Caco-2 (cell line): ENCODE results near the gene HSPB3. TPM values are rescaled to one million over a fixed set of nuclear protein-coding genes. Genes with fewer than 3 reads are reported as not detected.

ENCODE experiments used
- BruUV-seq: library from RNA; stranded (reverse); fragments of 400-500 nt; replicated peaks from 2 replicates; lab custom pipeline; 2021; lab: Mats Ljungman, UMichigan
- CTCF ChIA-PET: fragments of 300-600 bp; sonication (Branson Sonifier 250); formaldehyde crosslinking; loops from one replicate; lab custom pipeline; 2022; ENCODE audit warnings: antibody characterized with exemption; lab: Charles Lee
- POLR2A ChIA-PET: fragments of 300-600 bp; sonication (Branson Sonifier 250); formaldehyde crosslinking; loops from one replicate; lab custom pipeline; 2022; ENCODE audit warnings: antibody characterized with exemption; lab: Charles Lee
- DNase-seq, 2 experiments: peaks; one replicate each; pipeline versions ENCODE4 v3.0.0 to v3.0.0-alpha.2; 2020 to 2022
- H3K27me3 ChIP-seq: replicated peaks from 2 replicates; pipeline ENCODE4 v1.6.0; 2011; ENCODE audit warnings: low read length; ENCODE audit not compliant: control insufficient read depth, insufficient read depth
- H3K36me3 ChIP-seq: 2 replicates; pipeline ENCODE4 v1.5.1; 2011; ENCODE audit warnings: low read length; ENCODE audit not compliant: control insufficient read depth, insufficient read depth
- H3K4me1 ChIP-seq: fragments of 250-450 bp; sonication (Bioruptor Pico); 2 replicates; pipeline ENCODE4 v1.5.1; 2020; ENCODE audit warnings: mild to moderate bottlenecking
- H3K4me3 ChIP-seq: 2 replicates; pipeline ENCODE4 v1.5.1; 2011; ENCODE audit warnings: low read depth, mild to moderate bottlenecking, control low read depth, low read length
- H3K9me3 ChIP-seq: fragments of 250-450 bp; sonication (Bioruptor Pico); 2 replicates; pipeline ENCODE4 v1.5.1; 2020; ENCODE audit warnings: mild to moderate bottlenecking, moderate library complexity
- H3K27ac Mint-ChIP-seq: one replicate; pipeline ENCODE4 v1.8.0; 2022; ENCODE audit warnings: mixed read lengths; ENCODE audit not compliant: unreplicated experiment
- H3K27me3 Mint-ChIP-seq: one replicate; pipeline ENCODE4 v1.8.0; 2022; ENCODE audit warnings: mixed read lengths; ENCODE audit not compliant: insufficient read depth, unreplicated experiment
- H3K36me3 Mint-ChIP-seq: one replicate; pipeline ENCODE4 v1.8.0; 2022; ENCODE audit warnings: mild to moderate bottlenecking, mixed read lengths; ENCODE audit not compliant: insufficient read depth, unreplicated experiment
- H3K4me1 Mint-ChIP-seq: one replicate; pipeline ENCODE4 v1.8.0; 2022; ENCODE audit warnings: low read depth, mixed read lengths; ENCODE audit not compliant: unreplicated experiment
- H3K4me3 Mint-ChIP-seq: one replicate; pipeline ENCODE4 v1.8.0; 2022; ENCODE audit warnings: mild to moderate bottlenecking, moderate library complexity, mixed read lengths; ENCODE audit not compliant: unreplicated experiment
- H3K9me3 Mint-ChIP-seq: one replicate; pipeline ENCODE4 v1.8.0; 2022; ENCODE audit warnings: mixed read lengths; ENCODE audit not compliant: unreplicated experiment
- intact Hi-C: fragments of 100-400 bp; cut with micrococcal nuclease; formaldehyde crosslinking; loops from one replicate; pipeline ENCODE4 v1.10.0; 2022; ENCODE audit not compliant: unreplicated experiment
- total RNA-seq: library from RNA; stranded (reverse); gene quantifications from 2 replicates; pipeline ENCODE4 v1.2.3, GENCODE V29; 2022
- TF ChIP-seq, protein P1 (sequence below), 2 experiments: fragments of 200-600 bp in 1 of 2; IDR thresholded peaks; 1 replicate in 1 of 2; 2 replicates in 1 of 2; pipeline versions ENCODE4 v1.5.1 to v1.8.0; 2011 to 2022; ENCODE audit warnings: antibody characterized with exemption in 1 of 2, control low read depth in 1 of 2, inconsistent platforms in 1 of 2, low read depth in 1 of 2, low read length in 1 of 2, mild to moderate bottlenecking in 1 of 2, moderate library complexity in 1 of 2; ENCODE audit not compliant: insufficient read depth in 1 of 2, severe bottlenecking in 1 of 2, unreplicated experiment in 1 of 2

The HSPB3 gene
- total RNA-seq, 1 experiment from 2014 or later = 0.54 TPM

DNA sequence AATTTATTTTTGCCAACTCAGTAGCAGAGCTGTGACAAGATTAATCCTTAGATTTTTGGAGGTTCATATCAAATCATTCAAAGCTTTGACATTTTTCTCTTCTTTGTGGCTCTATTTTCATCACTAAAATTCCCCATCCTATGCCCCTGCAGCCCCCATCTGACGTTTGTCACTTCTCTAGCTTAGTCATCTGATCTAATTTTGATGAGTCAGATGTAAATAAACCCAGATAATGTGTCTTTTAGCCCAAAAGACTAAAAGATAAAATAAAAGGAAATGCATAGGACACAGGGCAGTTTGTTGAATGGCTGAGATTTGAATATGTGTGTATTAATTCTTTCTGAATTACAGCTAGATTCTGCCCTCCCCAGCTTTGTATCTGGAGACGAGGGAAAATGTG lies 897 bp upstream of the HSPB3 start:
- peaks cover 20% of the 10 kb centered on the region for H3K36me3 Mint-ChIP-seq
- peaks cover 2% of the 10 kb centered on the region for H3K9me3 Mint-ChIP-seq
- peak overlapping the region; percentile 82 for H3K27ac Mint-ChIP-seq
- CTCF ChIA-PET = no interaction called here
- H3K9me3 ChIP-seq = peaks cover 9% of the 10 kb centered on the region
- DNase-seq = no peak
- no peaks in the 10 kb centered on the region for H3K27me3 ChIP-seq
- H3K36me3 ChIP-seq = no peaks in the 10 kb centered on the region
- no peak overlapping the region for H3K4me3 Mint-ChIP-seq
- H3K4me1 Mint-ChIP-seq = peaks cover 16% of the 10 kb centered on the region
- no TSS peak for BruUV-seq
- peaks cover 39% of the 10 kb centered on the region for H3K4me1 ChIP-seq
- TF ChIP-seq, protein P1, sequence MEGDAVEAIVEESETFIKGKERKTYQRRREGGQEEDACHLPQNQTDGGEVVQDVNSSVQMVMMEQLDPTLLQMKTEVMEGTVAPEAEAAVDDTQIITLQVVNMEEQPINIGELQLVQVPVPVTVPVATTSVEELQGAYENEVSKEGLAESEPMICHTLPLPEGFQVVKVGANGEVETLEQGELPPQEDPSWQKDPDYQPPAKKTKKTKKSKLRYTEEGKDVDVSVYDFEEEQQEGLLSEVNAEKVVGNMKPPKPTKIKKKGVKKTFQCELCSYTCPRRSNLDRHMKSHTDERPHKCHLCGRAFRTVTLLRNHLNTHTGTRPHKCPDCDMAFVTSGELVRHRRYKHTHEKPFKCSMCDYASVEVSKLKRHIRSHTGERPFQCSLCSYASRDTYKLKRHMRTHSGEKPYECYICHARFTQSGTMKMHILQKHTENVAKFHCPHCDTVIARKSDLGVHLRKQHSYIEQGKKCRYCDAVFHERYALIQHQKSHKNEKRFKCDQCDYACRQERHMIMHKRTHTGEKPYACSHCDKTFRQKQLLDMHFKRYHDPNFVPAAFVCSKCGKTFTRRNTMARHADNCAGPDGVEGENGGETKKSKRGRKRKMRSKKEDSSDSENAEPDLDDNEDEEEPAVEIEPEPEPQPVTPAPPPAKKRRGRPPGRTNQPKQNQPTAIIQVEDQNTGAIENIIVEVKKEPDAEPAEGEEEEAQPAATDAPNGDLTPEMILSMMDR (IDR thresholded peaks at IDR 0.05; ENCODE audit: insufficient read depth in 1 of 2, low read depth in 1 of 2, low read length in 1 of 2, severe bottlenecking in 1 of 2, unreplicated experiment in 1 of 2) = no peak
- H3K4me3 ChIP-seq = no peak overlapping the region
- POLR2A ChIA-PET = no interaction called here
- intact Hi-C loops = no loop called here
- H3K27me3 Mint-ChIP-seq = no peaks in the 10 kb centered on the region

DNA sequence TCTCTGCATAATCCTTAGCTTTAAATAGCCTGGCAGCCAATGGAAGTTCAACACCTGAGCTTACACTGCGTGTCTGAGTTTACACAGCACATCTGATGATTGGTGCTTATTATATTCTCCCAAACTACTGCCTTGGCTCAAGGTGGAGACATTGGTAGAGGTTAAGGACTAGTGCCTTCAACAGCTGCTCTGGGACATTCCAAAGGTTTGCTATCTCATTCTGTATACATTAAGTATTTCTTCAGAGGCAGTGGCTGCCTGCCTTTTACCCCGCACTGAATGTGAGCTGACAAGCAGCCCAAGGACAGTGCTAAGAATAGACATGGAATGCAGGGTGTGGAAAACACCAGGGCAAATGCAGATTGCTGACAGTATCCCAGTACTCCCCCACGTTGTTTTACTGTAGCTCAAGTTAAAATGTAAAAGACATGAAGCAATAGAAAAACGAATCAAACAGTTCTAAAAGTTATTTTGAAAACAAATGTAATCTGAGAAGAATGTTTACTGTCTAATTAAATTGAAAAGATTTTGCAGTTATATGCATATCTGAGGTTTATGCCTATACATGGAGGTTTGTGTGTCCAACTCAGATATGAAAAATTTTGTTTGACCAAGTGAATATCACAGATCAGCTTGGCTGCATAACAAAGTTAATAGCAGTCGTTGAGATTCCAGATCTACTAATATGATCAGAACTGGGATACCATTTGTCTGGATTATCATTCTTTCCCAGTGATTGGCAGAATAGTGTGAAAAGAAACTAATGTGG lies 1.8 kb downstream of the HSPB3 start:
- peak; percentile 89 to 96 for DNase-seq
- Mint-ChIP-seq H3K4me1 (peaks cover 22% of the 10 kb centered on the region), H3K36me3 (peaks cover 30% of the 10 kb centered on the region), H3K4me3 (peak overlapping the region; percentile 55), H3K9me3 (peaks cover 27% of the 10 kb centered on the region), H3K27me3 (no peaks in the 10 kb centered on the region), H3K27ac (peak overlapping the region; percentile 94)
- intact Hi-C loops = loop anchor here (1.0 kb wide), 3 partner anchors 15 to 146 kb away; no protein-coding TSS in a partner anchor
- TSS peak; percentile 94 for BruUV-seq
- CTCF ChIA-PET = interaction anchor here (0.6 to 2.0 kb wide), 10 partner anchors 14 to 403 kb away, joined by 3 to 20 read pairs (median 4); no protein-coding TSS in a partner anchor
- no peaks in the 10 kb centered on the region for H3K27me3 ChIP-seq
- H3K4me1 ChIP-seq = peaks cover 39% of the 10 kb centered on the region
- POLR2A ChIA-PET = interaction anchor here (0.6 to 1.9 kb wide), 4 partner anchors 10 to 572 kb away, joined by 3 to 30 read pairs (median 16); partner anchors contain the start of gene ARL15
- peaks cover 20% of the 10 kb centered on the region for H3K9me3 ChIP-seq
- H3K4me3 ChIP-seq = no peak overlapping the region
- H3K36me3 ChIP-seq = no peaks in the 10 kb centered on the region
- TF ChIP-seq, protein P1 (IDR thresholded peaks at IDR 0.05; ENCODE audit: insufficient read depth in 1 of 2, low read depth in 1 of 2, low read length in 1 of 2, severe bottlenecking in 1 of 2, unreplicated experiment in 1 of 2) = no peak

DNA sequence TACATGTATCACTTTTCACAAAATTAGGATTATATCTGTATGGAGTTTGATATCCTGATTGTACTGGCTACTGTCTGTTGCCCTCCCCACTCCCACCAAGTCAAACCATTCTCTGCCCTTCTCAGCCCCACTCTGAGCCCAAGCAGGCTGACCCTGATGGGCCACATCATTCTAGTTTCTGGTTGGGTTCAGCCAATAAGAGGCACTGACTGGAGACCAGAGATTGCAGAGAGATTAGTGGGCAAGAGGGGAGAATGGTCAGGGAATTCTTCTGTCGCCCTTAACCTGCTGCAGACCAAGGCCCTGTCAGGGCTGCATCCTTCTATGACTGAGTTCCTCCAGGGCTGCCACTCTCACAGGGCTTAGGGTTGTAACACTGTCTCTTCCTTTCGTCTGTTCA lies 2.7 kb downstream of the HSPB3 start:
- Histone ChIP-seq H3K27me3 (no peaks in the 10 kb centered on the region), H3K4me1 (peaks cover 39% of the 10 kb centered on the region), H3K4me3 (no peak overlapping the region), H3K9me3 (peaks cover 20% of the 10 kb centered on the region), H3K36me3 (no peaks in the 10 kb centered on the region)
- BruUV-seq = no TSS peak
- H3K27me3 Mint-ChIP-seq = no peaks in the 10 kb centered on the region
- DNase-seq = peak; percentile 24 to 60
- H3K36me3 Mint-ChIP-seq = peaks cover 33% of the 10 kb centered on the region
- H3K9me3 Mint-ChIP-seq = peaks cover 31% of the 10 kb centered on the region
- TF ChIP-seq, protein P1 (IDR thresholded peaks at IDR 0.05; ENCODE audit: insufficient read depth in 1 of 2, low read depth in 1 of 2, low read length in 1 of 2, severe bottlenecking in 1 of 2, unreplicated experiment in 1 of 2) = no peak
- ChIA-PET CTCF (interaction anchor here (1.3 to 2.0 kb wide), 4 partner anchors 15 to 59 kb away, joined by 3 to 20 read pairs (median 12); no protein-coding TSS in a partner anchor), POLR2A (interaction anchor here (1.9 kb wide), 1 partner anchor 17 kb away, joined by 30 read pairs; no protein-coding TSS in a partner anchor)
- H3K4me1 Mint-ChIP-seq = peaks cover 22% of the 10 kb centered on the region
- peak overlapping the region; percentile 94 for H3K27ac Mint-ChIP-seq
- intact Hi-C loops = no loop called here
- peak overlapping the region; percentile 47 for H3K4me3 Mint-ChIP-seq
